Caco-2 (cell line): ENCODE results near the gene BCL2L13. TPM values are rescaled to one million over a fixed set of nuclear protein-coding genes. Genes with fewer than 3 reads are reported as not detected.
A peak's percentile ranks its signal among the peaks of the same experiment; 100 is the strongest.

ENCODE experiments used
- BruUV-seq: library from RNA; stranded (reverse); fragments of 400-500 nt; replicated peaks from 2 replicates; lab custom pipeline; 2021; lab: Mats Ljungman, UMichigan
- CTCF ChIA-PET: fragments of 300-600 bp; sonication (Branson Sonifier 250); formaldehyde crosslinking; loops from one replicate; lab custom pipeline; 2022; ENCODE audit warnings: antibody characterized with exemption; lab: Charles Lee
- POLR2A ChIA-PET: fragments of 300-600 bp; sonication (Branson Sonifier 250); formaldehyde crosslinking; loops from one replicate; lab custom pipeline; 2022; ENCODE audit warnings: antibody characterized with exemption; lab: Charles Lee
- DNase-seq, 2 experiments: peaks; one replicate each; pipeline versions ENCODE4 v3.0.0 to v3.0.0-alpha.2; 2020 to 2022
- H3K27me3 ChIP-seq: replicated peaks from 2 replicates; pipeline ENCODE4 v1.6.0; 2011; ENCODE audit warnings: low read length; ENCODE audit not compliant: control insufficient read depth, insufficient read depth
- H3K36me3 ChIP-seq: 2 replicates; pipeline ENCODE4 v1.5.1; 2011; ENCODE audit warnings: low read length; ENCODE audit not compliant: control insufficient read depth, insufficient read depth
- H3K4me1 ChIP-seq: fragments of 250-450 bp; sonication (Bioruptor Pico); 2 replicates; pipeline ENCODE4 v1.5.1; 2020; ENCODE audit warnings: mild to moderate bottlenecking
- H3K4me3 ChIP-seq: 2 replicates; pipeline ENCODE4 v1.5.1; 2011; ENCODE audit warnings: low read depth, mild to moderate bottlenecking, control low read depth, low read length
- H3K9me3 ChIP-seq: fragments of 250-450 bp; sonication (Bioruptor Pico); 2 replicates; pipeline ENCODE4 v1.5.1; 2020; ENCODE audit warnings: mild to moderate bottlenecking, moderate library complexity
- H3K27ac Mint-ChIP-seq: one replicate; pipeline ENCODE4 v1.8.0; 2022; ENCODE audit warnings: mixed read lengths; ENCODE audit not compliant: unreplicated experiment
- H3K27me3 Mint-ChIP-seq: one replicate; pipeline ENCODE4 v1.8.0; 2022; ENCODE audit warnings: mixed read lengths; ENCODE audit not compliant: insufficient read depth, unreplicated experiment
- H3K36me3 Mint-ChIP-seq: one replicate; pipeline ENCODE4 v1.8.0; 2022; ENCODE audit warnings: mild to moderate bottlenecking, mixed read lengths; ENCODE audit not compliant: insufficient read depth, unreplicated experiment
- H3K4me1 Mint-ChIP-seq: one replicate; pipeline ENCODE4 v1.8.0; 2022; ENCODE audit warnings: low read depth, mixed read lengths; ENCODE audit not compliant: unreplicated experiment
- H3K4me3 Mint-ChIP-seq: one replicate; pipeline ENCODE4 v1.8.0; 2022; ENCODE audit warnings: mild to moderate bottlenecking, moderate library complexity, mixed read lengths; ENCODE audit not compliant: unreplicated experiment
- H3K9me3 Mint-ChIP-seq: one replicate; pipeline ENCODE4 v1.8.0; 2022; ENCODE audit warnings: mixed read lengths; ENCODE audit not compliant: unreplicated experiment
- intact Hi-C: fragments of 100-400 bp; cut with micrococcal nuclease; formaldehyde crosslinking; loops from one replicate; pipeline ENCODE4 v1.10.0; 2022; ENCODE audit not compliant: unreplicated experiment
- total RNA-seq: library from RNA; stranded (reverse); gene quantifications from 2 replicates; pipeline ENCODE4 v1.2.3, GENCODE V29; 2022
- TF ChIP-seq, protein P1 (sequence below), 2 experiments: fragments of 200-600 bp in 1 of 2; IDR thresholded peaks; 1 replicate in 1 of 2; 2 replicates in 1 of 2; pipeline versions ENCODE4 v1.5.1 to v1.8.0; 2011 to 2022; ENCODE audit warnings: antibody characterized with exemption in 1 of 2, control low read depth in 1 of 2, inconsistent platforms in 1 of 2, low read depth in 1 of 2, low read length in 1 of 2, mild to moderate bottlenecking in 1 of 2, moderate library complexity in 1 of 2; ENCODE audit not compliant: insufficient read depth in 1 of 2, severe bottlenecking in 1 of 2, unreplicated experiment in 1 of 2

BCL2L13 gene
- total RNA-seq, 1 experiment from 2014 or later, result 34.3 TPM

DNA sequence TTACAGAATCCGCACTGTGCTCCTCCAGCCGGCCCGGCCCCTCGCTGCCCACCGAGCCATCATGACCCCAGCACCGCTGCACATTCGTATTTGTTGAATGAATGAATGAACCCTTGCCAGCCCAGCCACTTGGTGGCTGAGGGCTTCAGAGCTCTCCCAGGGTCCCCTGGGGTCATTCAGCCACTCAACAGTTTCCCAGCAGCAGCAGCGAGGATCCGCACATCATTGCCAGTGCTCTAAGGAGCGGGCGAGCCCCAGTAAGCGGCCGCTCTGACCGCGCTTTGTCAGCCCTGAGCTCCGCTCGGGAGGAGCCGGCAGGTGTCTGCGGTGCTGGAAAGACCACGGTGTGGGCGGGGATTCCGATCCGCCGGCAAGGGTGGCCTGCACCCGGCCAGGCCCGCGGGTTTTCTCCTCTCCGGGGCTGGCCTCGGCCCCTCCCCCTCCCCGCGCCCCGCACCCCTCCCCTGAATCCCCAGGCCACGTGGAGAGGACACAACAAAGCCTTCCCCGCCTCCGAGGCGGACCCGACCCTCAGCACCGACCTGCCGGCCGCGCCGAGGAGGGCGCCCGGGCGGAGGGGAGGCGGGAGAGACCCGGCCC lies 135.1 kb downstream of the BCL2L13 start:
- intact Hi-C loops, result no loop called here
- Mint-ChIP-seq H3K27ac (no peak overlapping the region), H3K36me3 (peaks cover 12% of the 10 kb centered on the region), H3K9me3 (no peaks in the 10 kb centered on the region), H3K4me3 (peak overlapping the region; percentile 75), H3K27me3 (no peaks in the 10 kb centered on the region), H3K4me1 (peaks cover 6% of the 10 kb centered on the region)
- ChIA-PET CTCF (interaction anchor here (0.5 to 1.5 kb wide), 3 partner anchors 11 to 288 kb away, joined by 5 to 10 read pairs (median 6); no protein-coding TSS in a partner anchor), POLR2A (interaction anchor here (1.0 kb wide), 1 partner anchor 134 kb away, joined by 4 read pairs; no protein-coding TSS in a partner anchor)
- DNase-seq, result peak; percentile 65 to 67
- H3K4me1 ChIP-seq, result peaks cover 9% of the 10 kb centered on the region; the same call in 1 of the 2 replicates
- H3K36me3 ChIP-seq, result no peaks in the 10 kb centered on the region; the same call in 1 of the 2 replicates
- H3K4me3 ChIP-seq, result peak overlapping the region; percentile 60
- no TSS peak for BruUV-seq
- TF ChIP-seq, protein P1, sequence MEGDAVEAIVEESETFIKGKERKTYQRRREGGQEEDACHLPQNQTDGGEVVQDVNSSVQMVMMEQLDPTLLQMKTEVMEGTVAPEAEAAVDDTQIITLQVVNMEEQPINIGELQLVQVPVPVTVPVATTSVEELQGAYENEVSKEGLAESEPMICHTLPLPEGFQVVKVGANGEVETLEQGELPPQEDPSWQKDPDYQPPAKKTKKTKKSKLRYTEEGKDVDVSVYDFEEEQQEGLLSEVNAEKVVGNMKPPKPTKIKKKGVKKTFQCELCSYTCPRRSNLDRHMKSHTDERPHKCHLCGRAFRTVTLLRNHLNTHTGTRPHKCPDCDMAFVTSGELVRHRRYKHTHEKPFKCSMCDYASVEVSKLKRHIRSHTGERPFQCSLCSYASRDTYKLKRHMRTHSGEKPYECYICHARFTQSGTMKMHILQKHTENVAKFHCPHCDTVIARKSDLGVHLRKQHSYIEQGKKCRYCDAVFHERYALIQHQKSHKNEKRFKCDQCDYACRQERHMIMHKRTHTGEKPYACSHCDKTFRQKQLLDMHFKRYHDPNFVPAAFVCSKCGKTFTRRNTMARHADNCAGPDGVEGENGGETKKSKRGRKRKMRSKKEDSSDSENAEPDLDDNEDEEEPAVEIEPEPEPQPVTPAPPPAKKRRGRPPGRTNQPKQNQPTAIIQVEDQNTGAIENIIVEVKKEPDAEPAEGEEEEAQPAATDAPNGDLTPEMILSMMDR (IDR thresholded peaks at IDR 0.05; ENCODE audit: insufficient read depth in 1 of 2, low read depth in 1 of 2, low read length in 1 of 2, severe bottlenecking in 1 of 2, unreplicated experiment in 1 of 2), result no peak
- H3K9me3 ChIP-seq, result no peaks in the 10 kb centered on the region
- no peaks in the 10 kb centered on the region for H3K27me3 ChIP-seq

DNA sequence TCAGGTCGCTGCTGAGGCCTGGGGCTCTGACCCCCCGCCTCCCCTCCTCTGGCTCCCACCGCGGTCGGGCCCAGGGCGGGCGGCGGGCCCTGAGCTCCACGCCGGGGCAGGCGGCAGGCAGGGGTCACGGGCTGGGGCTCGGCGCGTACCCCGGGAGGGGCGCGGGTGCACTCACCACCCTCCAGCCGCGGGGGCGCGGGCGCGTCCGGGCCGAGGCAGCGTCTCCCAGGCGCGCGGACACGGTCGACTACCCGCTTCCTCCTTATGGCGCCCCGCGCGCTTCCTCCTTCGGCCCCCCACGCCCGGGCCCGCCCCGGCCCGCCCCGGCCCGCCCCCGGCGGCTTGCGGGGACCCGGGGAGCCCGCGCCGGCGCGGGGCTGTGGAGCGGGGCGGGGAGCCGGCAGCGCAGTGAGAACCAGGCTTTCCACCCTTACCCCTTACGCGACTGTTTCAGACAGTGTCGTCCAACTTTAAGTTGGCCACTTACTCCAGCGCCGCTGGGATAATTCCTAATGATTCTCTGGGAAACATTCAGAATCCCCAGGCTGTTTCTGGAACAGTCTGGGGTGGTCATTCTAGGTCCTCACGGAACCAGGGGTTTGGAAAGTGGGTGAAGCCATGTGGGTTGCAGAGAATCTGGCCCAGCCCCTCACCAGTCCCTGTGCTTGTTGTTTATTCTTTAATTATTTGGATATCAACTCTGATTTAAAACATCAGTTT lies 135.8 kb downstream of the BCL2L13 start, which contains the start of gene BID:
TSS of gene BID (minus strand) at position 264 of the 720 bp plus-strand sequence. CDS start 24,353 bp downstream, outside the sequence.
- Mint-ChIP-seq H3K27ac (no peak within 1 kb of the TSS), H3K4me3 (peak within 1 kb of the TSS; percentile 75), H3K4me1 (peaks cover 6% of the 10 kb centered on the region), H3K27me3 (no peaks in the 10 kb centered on the region), H3K9me3 (no peaks in the 10 kb centered on the region), H3K36me3 (peaks cover 12% of the 10 kb centered on the region)
- intact Hi-C loops, result no loop called here
- POLR2A ChIA-PET, result interaction anchor here (1.0 kb wide), 1 partner anchor 135 kb away, joined by 4 read pairs; no protein-coding TSS in a partner anchor
- TF ChIP-seq, protein P1 (IDR thresholded peaks at IDR 0.05; ENCODE audit: insufficient read depth in 1 of 2, low read depth in 1 of 2, low read length in 1 of 2, severe bottlenecking in 1 of 2, unreplicated experiment in 1 of 2), result no peak
- H3K9me3 ChIP-seq, result no peaks in the 10 kb centered on the region
- no peaks in the 10 kb centered on the region; the same call in 1 of the 2 replicates for H3K36me3 ChIP-seq
- CTCF ChIA-PET, result interaction anchor here (1.1 to 1.5 kb wide), 2 partner anchors 11 to 216 kb away, joined by 5 to 10 read pairs; no protein-coding TSS in a partner anchor
- BruUV-seq, result no TSS peak
- H3K27me3 ChIP-seq, result no peaks in the 10 kb centered on the region
- peak in 1 of 2 experiments; percentile 40 for DNase-seq
- peaks cover 9% of the 10 kb centered on the region; the same call in 1 of the 2 replicates for H3K4me1 ChIP-seq
- peak within 1 kb of the TSS; percentile 60 for H3K4me3 ChIP-seq
